Neural progenitor cell (in vitro differentiated cells): ENCODE data around the gene MORN4.

ENCODE experiments used
- CTCF ChIP-seq: fragments of 200-600 bp; sonication (generic); IDR thresholded peaks from 2 replicates; pipeline ENCODE4 v1.5.1; 2017; ENCODE audit warnings: antibody characterized with exemption, mild to moderate bottlenecking
- EZH2 ChIP-seq: fragments of 200-600 bp; sonication (generic); IDR thresholded peaks from 2 replicates; pipeline ENCODE4 v1.6.1; 2017; ENCODE audit warnings: antibody characterized with exemption, mild to moderate bottlenecking, moderate library complexity
- EZH2phosphoT487 ChIP-seq: fragments of 200-600 bp; sonication (generic); IDR thresholded peaks from 2 replicates; pipeline ENCODE4 v1.6.1; 2017; ENCODE audit warnings: antibody characterized with exemption

- TF ChIP-seq CTCF: no peak
- no peak for TF ChIP-seq EZH2phosphoT487
- no peak for TF ChIP-seq EZH2
These were observed 68.5 kb downstream of the MORN4 start for GRCh38 chr10:97564776-97565175.
